HEK293T (cell line): ENCODE data around the gene TNRC6C.

Experiments used
- LEF1 ChIP-seq: fragments of 450-650 bp; IDR thresholded peaks from 2 replicates; pipeline ENCODE4 v1.6.1; 2017; ENCODE audit warnings: mild to moderate bottlenecking, borderline replicate concordance
- SP1 ChIP-seq: fragments of 450-650 bp; IDR thresholded peaks from 2 replicates; pipeline ENCODE4 v1.6.1; 2017
- ZNF384 ChIP-seq: fragments of 450-650 bp; IDR thresholded peaks from 2 replicates; pipeline ENCODE4 v1.6.1; 2016

DNA sequence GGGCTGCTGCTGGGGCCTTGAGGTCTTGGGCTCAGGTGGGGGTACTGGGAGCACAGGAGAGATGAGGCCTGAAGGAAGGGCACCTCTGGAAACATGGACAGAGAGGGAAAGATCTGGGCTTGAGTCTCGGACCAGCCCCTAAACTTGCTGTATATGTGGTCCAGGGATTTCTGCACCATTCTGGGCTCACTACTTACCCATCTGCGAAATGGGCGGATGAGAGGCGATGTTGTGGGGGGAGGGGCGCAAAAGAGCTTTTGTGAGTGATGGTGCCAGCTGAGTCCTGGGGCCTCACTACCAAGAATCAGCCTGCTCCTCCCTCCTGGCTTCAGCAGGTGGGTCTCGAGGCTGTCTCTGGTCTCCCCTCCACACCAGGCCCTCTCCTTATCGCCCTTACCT, 188.0 kb downstream of the TNRC6C start:
- TF ChIP-seq LEF1 (no peak), ZNF384 (no peak), SP1 (no peak)
